A549 (cell line): ENCODE data around the gene DRC7. TPM values are rescaled to one million over a fixed set of nuclear protein-coding genes. Genes with fewer than 3 reads are reported as not detected.

Source experiments
- ATAC-seq, 2 experiments: fragments of 200-7000 bp in 1 of 2; fragments of >200 bp in 1 of 2; cut with Nextera tagmentation in 1 of 2; cut with Tn5 transposase in 1 of 2; 3 replicates each; pipeline versions ENCODE4 v1.8.0 to v1.9.1; 2018 to 2020; ENCODE audit warnings: mild to moderate bottlenecking in 1 of 2, moderate library complexity in 1 of 2
- CTCF ChIA-PET: fragments of 300-600 bp; sonication (Branson Sonifier 250); formaldehyde crosslinking; extraction: SDS; loops from one replicate; lab custom pipeline; 2021; ENCODE audit warnings: antibody characterized with exemption, inconsistent platforms; lab: Yijun Ruan, JAX
- POLR2A ChIA-PET: fragments of 350-600 bp; formaldehyde crosslinking; extraction: SDS; loops from one replicate; lab custom pipeline; 2021; ENCODE audit warnings: antibody characterized with exemption, inconsistent platforms; lab: Yijun Ruan, JAX
- DNase-seq, 2 experiments: peaks; one replicate each; pipeline versions ENCODE4 v3.0.0 to v3.0.0-alpha.2; 2011 to 2016; ENCODE audit warnings: low read depth in 1 of 2, low spot score in 1 of 2
- FAIRE-seq: peaks from 2 replicates; lab custom pipeline; 2011; peaks lifted over from hg19 to GRCh38; lab: Jason Lieb, UNC
- H3K27ac ChIP-seq, 2 experiments: fragments of >200 bp; sonication (Bioruptor Twin); formaldehyde crosslinking; 3 replicates each; pipeline ENCODE4 v1.5.1; 2016 to 2017
- H3K4me1 ChIP-seq: fragments of >200 bp; sonication (Bioruptor Twin); formaldehyde crosslinking; 3 replicates; pipeline ENCODE4 v1.6.1; 2016
- H3K4me2 ChIP-seq: fragments of >200 bp; sonication (Bioruptor Twin); formaldehyde crosslinking; 3 replicates; pipeline ENCODE4 v1.6.1; 2016
- H3K4me3 ChIP-seq: fragments of >200 bp; sonication (Bioruptor Twin); formaldehyde crosslinking; 3 replicates; pipeline ENCODE4 v1.5.1; 2016
- H3K9me3 ChIP-seq: fragments of >200 bp; sonication (Bioruptor Twin); formaldehyde crosslinking; 3 replicates; pipeline ENCODE4 v1.6.1; 2016
- BCL3 ChIP-seq: fragments of >200 bp; sonication (Bioruptor Twin); formaldehyde crosslinking; IDR thresholded peaks from 3 replicates; pipeline ENCODE4 v1.6.1; 2016
- EHF ChIP-seq: fragments of 250-450 bp; sonication (Bioruptor Pico); IDR thresholded peaks from 2 replicates; pipeline ENCODE4 v1.5.0; 2020; ENCODE audit warnings: mild to moderate bottlenecking
- ELK1 ChIP-seq: fragments of 150-350 bp; IDR thresholded peaks from 2 replicates; pipeline ENCODE4 v1.6.1; 2014; ENCODE audit warnings: low read depth, mild to moderate bottlenecking, low read length
- EP300 ChIP-seq, 2 experiments: fragments of >200 bp; sonication (Bioruptor Twin); formaldehyde crosslinking; IDR thresholded peaks; 2 replicates in 1 of 2; 3 replicates in 1 of 2; pipeline ENCODE4 v1.6.1; 2016 to 2017
- FOSB ChIP-seq: fragments of 250-450 bp; sonication (Bioruptor Pico); IDR thresholded peaks from 2 replicates; pipeline ENCODE4 v1.5.0; 2020; ENCODE audit warnings: mild to moderate bottlenecking, moderate library complexity
- HDAC2 ChIP-seq: fragments of 200-600 bp; sonication (generic); IDR thresholded peaks from 2 replicates; pipeline ENCODE4 v1.6.1; 2016
- HEYL ChIP-seq: fragments of 250-450 bp; sonication (Bioruptor Pico); IDR thresholded peaks from 2 replicates; pipeline ENCODE4 v1.8.0; 2021; ENCODE audit warnings: mild to moderate bottlenecking, moderate library complexity
- HMGXB4 ChIP-seq: fragments of 250-450 bp; sonication (Bioruptor Pico); IDR thresholded peaks from 2 replicates; pipeline ENCODE4 v1.5.0; 2021; ENCODE audit warnings: mild to moderate bottlenecking, moderate library complexity, borderline replicate concordance
- HOXB13 ChIP-seq: fragments of 250-450 bp; sonication (Bioruptor Pico); IDR thresholded peaks from 2 replicates; pipeline ENCODE4 v1.5.0; 2020; ENCODE audit warnings: low read depth, mild to moderate bottlenecking, moderate library complexity
- MAX ChIP-seq: IDR thresholded peaks from 2 replicates; pipeline ENCODE4 v1.6.1; 2012
- PBX3 ChIP-seq: IDR thresholded peaks from 2 replicates; pipeline ENCODE4 v1.6.1; 2012
- POLR2A ChIP-seq: IDR thresholded peaks from 2 replicates; pipeline ENCODE4 v1.6.1; 2012; ENCODE audit warnings: mild to moderate bottlenecking, low read length
- RAD21 ChIP-seq, 2 experiments: fragments of >200 bp in 1 of 2; sonication (Bioruptor Twin) in 1 of 2; formaldehyde crosslinking in 1 of 2; IDR thresholded peaks in 1 of 2; conservative IDR thresholded peaks in 1 of 2; 2 replicates in 1 of 2; 3 replicates in 1 of 2; pipeline ENCODE4 v1.6.1; 2012 to 2018; ENCODE audit warnings: inconsistent platforms in 1 of 2
- RARB ChIP-seq: fragments of 250-450 bp; sonication (Bioruptor Pico); IDR thresholded peaks from 2 replicates; pipeline ENCODE4 v1.8.0; 2021; ENCODE audit warnings: mild to moderate bottlenecking, moderate library complexity
- TP53 ChIP-seq: fragments of 250-450 bp; sonication (Bioruptor Pico); IDR thresholded peaks from 2 replicates; pipeline ENCODE4 v1.5.0; 2021; ENCODE audit warnings: mild to moderate bottlenecking, moderate library complexity
- USF2 ChIP-seq: fragments of 450-650 bp; IDR thresholded peaks from 2 replicates; pipeline ENCODE4 v1.6.1; 2014; ENCODE audit warnings: antibody characterized with exemption
- ZSCAN20 ChIP-seq: fragments of 250-450 bp; sonication (Bioruptor Pico); IDR thresholded peaks from 2 replicates; pipeline ENCODE4 v1.8.0; 2022; ENCODE audit warnings: mild to moderate bottlenecking, moderate library complexity
- WGBS: methylation state at CpG from one replicate; pipeline ENCODE4 v1.1.6; 2017; ENCODE audit errors: missing lambda C conversion rate; 5-methylcytosine and 5-hydroxymethylcytosine counted together
- polyA plus RNA-seq, 4 experiments: library from polyadenylated mRNA; depleted of rRNA in 3 of 4; stranded (reverse); fragments of >200 nt; fragmentation: RNase III in 1 of 4; extraction: RNeasy Plus Mini Kit Qiagen cat#74134 plus additional on column Dnase treatment in 1 of 4; gene quantifications; 2 replicates in 3 of 4; 3 replicates in 1 of 4; pipeline ENCODE4 v1.2.3, GENCODE V29; 2011 to 2017

Gene DRC7
- polyA plus RNA-seq, 2 of the 4 experiments (the other 2 are of a cell fraction): 0.10 to 0.28 TPM

GRCh38 chr16:57721356-57722209 lies 27.0 kb downstream of the DRC7 start:
- Histone ChIP-seq H3K27ac (0 out of 6 replicates have a peak overlapping the region, but pooled peaks of 1 of the 2 experiments have one; percentile 33), H3K4me1 (peaks cover 15% of the 10 kb centered on the region; the same call in 2 of the 3 replicates), H3K4me3 (no peak overlapping the region), H3K4me2 (no peak overlapping the region), H3K9me3 (no peaks in the 10 kb centered on the region)
- ATAC-seq (no peak), DNase-seq (no peak), FAIRE-seq (no peak)
- 75% methylated on average over 16 of the region's 17 CpGs for WGBS
- POLR2A ChIA-PET: no interaction called here
- CTCF ChIA-PET: interaction anchor here (0.5 to 1.7 kb wide), 11 partner anchors 9 to 278 kb away, joined by 3 to 12 read pairs (median 3); partner anchors contain the start of gene KATNB1
- TF ChIP-seq POLR2A: no peak
- no peak for TF ChIP-seq ELK1
- no peak for TF ChIP-seq BCL3
- TF ChIP-seq EP300 (IDR thresholded peaks at IDR 0.05): no peak
- TF ChIP-seq HDAC2: no peak
- no peak for TF ChIP-seq ZSCAN20 (CRISPR knock-in tag)
- TF ChIP-seq PBX3: no peak
- TF ChIP-seq HOXB13 (CRISPR knock-in tag): no peak
- TF ChIP-seq TP53 (CRISPR knock-in tag): no peak
- TF ChIP-seq RAD21 (conservative IDR thresholded peaks at IDR 0.05 in 1 of 2, IDR thresholded peaks at IDR 0.05 in 1 of 2): no peak
- no peak for TF ChIP-seq FOSB (CRISPR knock-in tag)

- H3K9me3 ChIP-seq: no peaks in the 10 kb centered on the region
- POLR2A ChIA-PET: no interaction called here
- H3K4me1 ChIP-seq: peaks cover 15% of the 10 kb centered on the region; the same call in 2 of the 3 replicates
- CTCF ChIA-PET: interaction anchor here (1.2 to 5.0 kb wide), 6 partner anchors 10 to 146 kb away, joined by 3 to 42 read pairs (median 6); no protein-coding TSS in a partner anchor
- no peak overlapping the region for H3K4me3 ChIP-seq
- no peak for DNase-seq
- H3K4me2 ChIP-seq: no peak overlapping the region
- H3K27ac ChIP-seq: 0 out of 6 replicates have a peak overlapping the region, but pooled peaks of 1 of the 2 experiments have one; percentile 33
- no peak for ATAC-seq
- TF ChIP-seq HEYL (CRISPR knock-in tag): no peak
- no peak for TF ChIP-seq EHF (CRISPR knock-in tag)
- no peak for TF ChIP-seq MAX
- TF ChIP-seq USF2: no peak
- TF ChIP-seq HMGXB4: no peak
- TF ChIP-seq RARB (CRISPR knock-in tag): no peak
- TF ChIP-seq RAD21 (conservative IDR thresholded peaks at IDR 0.05 in 1 of 2, IDR thresholded peaks at IDR 0.05 in 1 of 2): 0 out of 5 replicates have a peak, but pooled peaks of 1 of the 2 experiments have one; percentile 6
- 77% methylated on average over 2 of the region's 2 CpGs for WGBS
- no peak for FAIRE-seq
Observed at GRCh38 chr16:57722210-57722499, 27.5 kb downstream of the DRC7 start.
